GM21526 (cell line): ENCODE results near the gene GAD1.
A peak's percentile ranks its signal among the peaks of the same experiment; 100 is the strongest.

Source experiments
- ATAC-seq: cut with Tn5 transposase; IDR thresholded peaks from one replicate; pipeline ENCODE4 v1.9.1; 2021; ENCODE audit warnings: moderate library complexity; ENCODE audit not compliant: unreplicated experiment, low FRiP score

The GAD1 gene

DNA sequence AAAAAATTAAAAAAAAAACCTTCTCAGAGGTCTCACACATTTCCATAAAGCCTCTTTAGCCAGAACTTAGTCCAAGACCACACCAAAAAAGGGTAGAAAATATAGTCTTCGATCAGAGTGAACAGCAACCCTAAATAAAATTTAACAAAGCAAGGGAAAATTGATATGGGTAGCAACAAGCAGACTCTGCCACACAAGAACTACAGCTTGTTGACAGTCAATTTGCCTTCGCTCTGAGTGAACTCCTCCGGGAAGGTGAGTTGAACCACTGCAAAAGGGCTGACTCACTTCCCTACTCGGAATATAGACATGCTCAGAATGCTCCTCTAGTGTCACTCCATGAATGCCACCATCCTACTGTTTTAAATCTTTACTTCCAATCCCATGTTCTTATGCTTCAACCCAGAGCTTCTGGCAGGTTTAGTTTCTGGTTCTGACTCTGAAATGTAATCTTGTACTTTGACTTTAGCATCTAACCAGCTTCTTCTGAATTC lies 24.1 kb downstream of the GAD1 start:
- no peak for ATAC-seq

GRCh38 chr2:170842785-170843184 lies 26.1 kb downstream of the GAD1 start:
- ATAC-seq = no peak

GRCh38 chr2:170843656-170844055 lies 27.0 kb downstream of the GAD1 start:
- ATAC-seq = no peak

GRCh38 chr2:170845343-170845742 lies 28.7 kb downstream of the GAD1 start:
- ATAC-seq = no peak

GRCh38 chr2:170846314-170846713 lies 29.6 kb downstream of the GAD1 start:
- ATAC-seq = no peak

DNA sequence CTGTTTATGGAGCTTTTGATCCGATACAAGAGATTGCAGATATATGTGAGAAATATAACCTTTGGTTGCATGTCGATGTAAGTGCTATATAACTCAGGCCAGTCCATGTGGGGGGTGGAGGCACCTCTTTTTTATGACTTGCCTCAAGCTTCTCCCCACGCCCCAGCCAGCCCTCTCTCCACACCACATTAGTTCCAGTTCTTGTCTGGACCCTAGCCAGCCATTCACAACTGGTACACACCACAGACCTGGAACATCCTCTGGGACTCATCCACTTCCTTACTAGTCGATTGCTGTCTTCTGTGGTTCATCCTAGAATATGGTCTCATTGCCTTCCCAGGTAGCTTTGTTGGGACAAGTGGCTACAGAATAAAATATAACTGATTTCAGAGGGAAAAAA lies 31.0 kb downstream of the GAD1 start:
- no peak for ATAC-seq

- no peak for ATAC-seq
These were observed 31.9 kb downstream of the GAD1 start for GRCh38 chr2:170848587-170848986.

GRCh38 chr2:170850251-170850650 lies 33.6 kb downstream of the GAD1 start:
- no peak for ATAC-seq

GRCh38 chr2:170851635-170852034 lies 34.9 kb downstream of the GAD1 start:
- ATAC-seq = no peak

- ATAC-seq = no peak
These were observed 39.4 kb downstream of the GAD1 start for GRCh38 chr2:170856066-170856465.

DNA sequence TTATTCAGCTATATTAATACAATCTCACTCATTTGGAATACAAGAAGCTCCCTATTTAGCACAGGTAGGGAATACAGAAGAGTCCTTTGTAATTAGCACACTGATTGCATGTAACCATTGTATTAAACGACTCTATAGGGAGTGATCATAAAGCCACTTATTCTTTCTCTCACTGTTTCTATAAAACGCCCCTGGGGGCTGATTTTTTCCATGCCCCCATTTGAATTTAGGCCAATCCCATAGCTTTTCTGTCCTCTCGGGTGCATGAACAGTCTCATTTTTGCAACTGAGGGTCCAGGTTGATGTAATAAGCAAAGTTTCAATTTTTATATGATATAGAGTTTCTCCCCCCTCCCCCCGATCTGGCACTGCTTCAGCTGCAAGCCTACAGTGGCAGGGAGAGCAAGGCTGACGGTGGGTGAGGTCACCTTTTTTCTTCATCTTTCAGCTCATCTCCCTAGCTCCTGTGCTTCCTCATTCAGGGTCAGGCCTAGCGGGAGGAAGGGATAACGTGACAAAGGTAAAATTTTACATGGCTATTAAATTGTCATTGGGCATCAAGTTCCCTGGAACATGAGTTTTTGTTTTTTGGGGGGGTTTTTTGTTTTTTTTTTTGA lies 45.7 kb downstream of the GAD1 start:
- no peak for ATAC-seq

DNA sequence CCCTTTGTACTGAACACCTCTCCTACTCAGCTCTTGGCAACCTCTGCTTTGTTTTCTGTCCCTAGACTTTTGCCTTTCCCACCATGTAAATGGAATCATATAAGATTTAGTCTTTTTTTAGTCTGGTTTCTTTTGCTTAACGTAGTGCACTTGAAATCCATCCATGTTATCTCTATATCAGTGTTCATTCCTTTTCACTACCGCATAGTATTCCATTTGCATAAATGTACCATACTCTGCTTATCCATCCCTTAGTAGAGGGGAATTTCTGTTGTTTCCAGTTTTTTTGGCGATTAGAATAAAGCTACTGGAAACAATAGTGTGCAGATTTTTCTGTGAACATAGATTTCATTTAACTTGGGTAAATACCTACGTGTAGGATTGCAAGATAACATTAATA lies 46.4 kb downstream of the GAD1 start:
- no peak for ATAC-seq

GRCh38 chr2:170869036-170869435 lies 52.3 kb downstream of the GAD1 start:
- ATAC-seq = no peak

DNA sequence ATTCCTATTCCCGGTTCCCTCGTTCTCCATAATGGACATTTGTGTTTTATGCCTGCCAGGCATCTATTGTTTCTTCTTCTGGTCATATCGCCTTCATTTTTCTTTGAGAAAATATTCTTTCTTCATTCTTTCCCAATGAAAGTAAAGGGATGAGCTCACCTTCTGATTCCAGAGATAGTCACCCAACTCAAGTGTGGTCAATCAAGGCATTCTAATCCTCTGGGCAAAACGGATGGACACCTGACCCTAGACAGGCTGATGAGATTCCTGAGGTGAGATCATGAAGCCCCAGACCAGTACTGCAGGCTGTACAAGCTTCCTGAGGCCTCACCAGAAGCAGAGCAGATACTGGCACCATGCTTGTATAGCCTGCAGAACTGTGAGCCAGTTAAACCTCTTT lies 52.8 kb downstream of the GAD1 start:
- ATAC-seq = no peak

DNA sequence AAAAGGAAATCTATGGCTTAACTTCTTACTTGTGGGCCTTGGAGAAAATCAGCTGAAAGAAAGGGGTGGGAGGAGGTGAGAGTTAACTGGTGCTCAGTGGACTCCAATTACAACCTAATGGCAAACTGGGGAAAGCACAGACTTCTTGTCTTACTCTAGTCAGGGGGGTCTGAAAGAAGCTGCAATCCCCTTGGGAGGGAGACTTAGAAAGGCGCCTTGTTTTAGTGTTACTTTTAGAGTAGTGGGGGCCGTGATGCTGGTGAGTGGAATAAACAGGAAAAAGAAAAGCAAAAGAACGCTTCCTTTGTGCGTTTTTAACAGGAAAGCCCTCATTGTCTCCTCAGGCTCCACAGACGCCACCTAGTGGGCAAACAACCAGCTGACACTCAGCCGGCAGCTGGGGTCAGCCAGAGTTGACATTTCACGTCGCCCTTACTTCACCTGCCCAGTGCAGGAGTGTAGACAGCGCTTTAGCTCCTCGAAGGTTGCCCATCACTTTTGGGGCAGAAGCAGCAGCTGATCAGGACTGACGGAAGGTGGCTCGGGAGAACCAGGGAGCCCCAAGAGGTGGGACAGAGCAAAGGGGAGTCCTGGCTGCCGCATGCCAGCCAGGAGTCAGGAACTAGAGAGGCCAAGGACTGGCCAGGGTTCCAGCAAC lies 56.5 kb downstream of the GAD1 start:
- peak; percentile 82 for ATAC-seq

- no peak for ATAC-seq
These were observed 61.4 kb downstream of the GAD1 start for GRCh38 chr2:170878066-170878465.

DNA sequence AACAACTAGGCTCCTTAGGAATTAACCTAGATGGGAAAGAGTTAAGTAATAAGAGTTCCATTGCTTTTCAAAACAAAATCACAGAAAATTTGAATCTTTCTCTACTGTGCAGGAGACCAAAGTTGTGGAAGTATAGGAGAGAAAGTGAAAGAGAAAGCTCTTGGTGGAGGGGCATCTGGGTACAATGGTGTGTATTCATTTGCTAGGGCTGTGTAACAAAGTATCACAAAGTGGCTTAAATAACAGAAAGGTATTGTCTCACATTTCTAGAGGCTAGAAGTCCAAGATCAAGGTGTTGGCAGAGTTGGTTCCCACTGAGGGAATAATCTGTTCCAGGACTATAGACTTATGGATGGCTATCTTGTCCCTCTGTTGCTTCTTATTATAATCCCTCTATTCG lies 61.8 kb downstream of the GAD1 start:
- ATAC-seq = no peak

DNA sequence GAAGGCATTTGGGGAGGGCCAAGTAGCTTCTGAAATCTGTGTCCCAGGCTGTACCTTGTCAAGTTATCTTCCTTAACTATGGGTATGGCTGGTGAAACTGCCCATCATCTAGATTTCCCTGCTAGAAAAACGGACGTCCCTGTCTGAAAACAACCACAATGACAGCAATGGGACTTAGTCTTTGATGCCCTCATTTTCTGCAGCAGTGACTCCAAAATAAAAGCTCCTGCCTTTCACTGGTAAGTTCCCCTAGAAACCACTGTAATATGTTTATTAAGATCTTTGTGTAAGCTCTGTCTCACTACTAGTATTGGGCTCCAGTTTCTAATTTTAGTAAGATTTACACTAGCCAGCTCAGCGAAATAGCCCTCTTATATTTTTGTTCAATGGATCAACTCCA lies 65.2 kb downstream of the GAD1 start:
- no peak for ATAC-seq

GRCh38 chr2:170882758-170883157 lies 66.1 kb downstream of the GAD1 start:
- no peak for ATAC-seq

DNA sequence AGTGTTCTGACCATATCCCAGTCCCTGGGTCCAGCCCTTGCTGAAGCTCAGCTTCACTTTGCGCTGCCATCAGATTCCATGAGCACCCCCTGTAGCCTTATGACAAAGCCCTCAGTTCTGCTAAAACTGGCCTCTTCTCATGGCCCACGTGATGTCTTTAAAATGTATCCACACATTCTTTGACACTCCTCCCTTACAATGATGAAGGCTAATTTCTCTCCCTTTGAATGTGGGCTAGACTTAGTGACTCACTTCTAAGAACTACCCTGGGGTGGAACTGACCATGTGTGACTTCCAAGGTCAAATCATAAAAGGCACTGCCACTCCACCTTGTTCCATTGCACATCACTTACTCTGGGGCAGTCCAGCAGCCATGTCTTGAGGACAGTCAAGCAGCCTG lies 67.0 kb downstream of the GAD1 start:
- no peak for ATAC-seq

- no peak for ATAC-seq
These were observed 68.6 kb downstream of the GAD1 start for GRCh38 chr2:170885130-170885791.

GRCh38 chr2:170886386-170886785 lies 69.7 kb downstream of the GAD1 start:
- no peak for ATAC-seq
